ENCODE measurements around the gene BORCS6. TPM values are rescaled to one million over a fixed set of nuclear protein-coding genes. Genes with fewer than 3 reads are reported as not detected.

The BORCS6 gene
- total and polyA plus RNA-seq, 2 of the 13 experiments (the other 11 are each of a cell fraction or from before 2014, with no cell fraction given): 2.0 to 5.1 TPM

GRCh38 chr17:8212312-8213180 is 22.6 kb upstream of the BORCS6 start:
- BruUV-seq (replicated peaks): no TSS peak
- ChIA-PET POLR2A (interaction anchor here (0.7 to 6.5 kb wide), 12 partner anchors 10 to 83 kb away, joined by 3 to 105 read pairs (median 6); partner anchors contain the start of genes BORCS6, CTC1, RANGRF and SLC25A35), CTCF (ENCODE audit: low intra/inter-chr PET ratio, low total read pairs) (no interaction called here)
- FAIRE-seq: peak; percentile 98
- H3K9me3 ChIP-seq (ENCODE audit: low read length): no peaks in the 10 kb centered on the region
- H4K20me1 ChIP-seq (ENCODE audit: insufficient read depth, low read length): no peaks in the 10 kb centered on the region
- 5% methylated on average over 14 of the region's 14 CpGs for WGBS (ENCODE audit: low lambda C conversion rate)
- in situ Hi-C loops (cut with HindIII; ENCODE audit: extremely low pct_ligation_motif_present, low pct_unique_long_range_greater_than_20kb): no loop called here
- no peaks in the 10 kb centered on the region; a peak in 1 of 5 replicates for H3K27me3 ChIP-seq (ENCODE audit: control insufficient read depth in 1 of 2, insufficient read depth in 2 of 2, low read length in 2 of 2)
- H3K27ac ChIP-seq (ENCODE audit: extremely low read length, insufficient read depth, low read length): peak overlapping the region; percentile 91
- H2AFZ ChIP-seq (ENCODE audit: low read length): peak overlapping the region; percentile 13
- H3K36me3 ChIP-seq (replicated peaks in 1 of 2; ENCODE audit: control insufficient read depth in 1 of 2, insufficient read depth in 2 of 2, low read length in 2 of 2): peaks cover 0 to 4% of the 10 kb centered on the region in 2 experiments; a peak in 1 of 5 replicates
- peak overlapping the region; percentile 87 for H3K9ac ChIP-seq (ENCODE audit: insufficient read depth, low read depth, low read length)
- H3K4me1 ChIP-seq (ENCODE audit: insufficient read depth, low read length): peaks cover 45% of the 10 kb centered on the region
- peak; percentile 91 for DNase-seq (ENCODE audit: low spot score)
- H3K79me2 ChIP-seq (ENCODE audit: insufficient read depth, low read length): peaks cover 23% of the 10 kb centered on the region
- H3K4me2 ChIP-seq (ENCODE audit: low read depth, low read length): peak overlapping the region; percentile 87
- ATAC-seq: peak; percentile 71
- intact Hi-C loops (cut with micrococcal nuclease; ENCODE audit: unreplicated experiment): no loop called here
- H3K4me3 ChIP-seq (replicated peaks in 1 of 3; ENCODE audit: insufficient read depth in 1 of 3, low read depth in 2 of 3, low read length in 3 of 3): peak overlapping the region; percentile 71 to 87 (median 75); a peak in 5 of 6 replicates
- TF ChIP-seq, protein P1, sequence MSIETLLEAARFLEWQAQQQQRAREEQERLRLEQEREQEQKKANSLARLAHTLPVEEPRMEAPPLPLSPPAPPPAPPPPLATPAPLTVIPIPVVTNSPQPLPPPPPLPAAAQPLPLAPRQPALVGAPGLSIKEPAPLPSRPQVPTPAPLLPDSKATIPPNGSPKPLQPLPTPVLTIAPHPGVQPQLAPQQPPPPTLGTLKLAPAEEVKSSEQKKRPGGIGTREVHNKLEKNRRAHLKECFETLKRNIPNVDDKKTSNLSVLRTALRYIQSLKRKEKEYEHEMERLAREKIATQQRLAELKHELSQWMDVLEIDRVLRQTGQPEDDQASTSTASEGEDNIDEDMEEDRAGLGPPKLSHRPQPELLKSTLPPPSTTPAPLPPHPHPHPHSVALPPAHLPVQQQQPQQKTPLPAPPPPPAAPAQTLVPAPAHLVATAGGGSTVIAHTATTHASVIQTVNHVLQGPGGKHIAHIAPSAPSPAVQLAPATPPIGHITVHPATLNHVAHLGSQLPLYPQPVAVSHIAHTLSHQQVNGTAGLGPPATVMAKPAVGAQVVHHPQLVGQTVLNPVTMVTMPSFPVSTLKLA (IDR thresholded peaks at IDR 0.05): no peak
- TF ChIP-seq, protein P2, sequence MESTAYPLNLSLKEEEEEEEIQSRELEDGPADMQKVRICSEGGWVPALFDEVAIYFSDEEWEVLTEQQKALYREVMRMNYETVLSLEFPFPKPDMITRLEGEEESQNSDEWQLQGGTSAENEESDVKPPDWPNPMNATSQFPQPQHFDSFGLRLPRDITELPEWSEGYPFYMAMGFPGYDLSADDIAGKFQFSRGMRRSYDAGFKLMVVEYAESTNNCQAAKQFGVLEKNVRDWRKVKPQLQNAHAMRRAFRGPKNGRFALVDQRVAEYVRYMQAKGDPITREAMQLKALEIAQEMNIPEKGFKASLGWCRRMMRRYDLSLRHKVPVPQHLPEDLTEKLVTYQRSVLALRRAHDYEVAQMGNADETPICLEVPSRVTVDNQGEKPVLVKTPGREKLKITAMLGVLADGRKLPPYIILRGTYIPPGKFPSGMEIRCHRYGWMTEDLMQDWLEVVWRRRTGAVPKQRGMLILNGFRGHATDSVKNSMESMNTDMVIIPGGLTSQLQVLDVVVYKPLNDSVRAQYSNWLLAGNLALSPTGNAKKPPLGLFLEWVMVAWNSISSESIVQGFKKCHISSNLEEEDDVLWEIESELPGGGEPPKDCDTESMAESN (CRISPR knock-in tag; conservative IDR thresholded peaks at IDR 0.05): no peak
- no peak for TF ChIP-seq TAF15 (IDR thresholded peaks at IDR 0.05; ENCODE audit: low read depth, low read length, poor library complexity, severe bottlenecking)
- TF ChIP-seq CAMTA2 (CRISPR knock-in tag; IDR thresholded peaks at IDR 0.05; ENCODE audit: borderline replicate concordance): no peak
- TF ChIP-seq, protein P3, sequence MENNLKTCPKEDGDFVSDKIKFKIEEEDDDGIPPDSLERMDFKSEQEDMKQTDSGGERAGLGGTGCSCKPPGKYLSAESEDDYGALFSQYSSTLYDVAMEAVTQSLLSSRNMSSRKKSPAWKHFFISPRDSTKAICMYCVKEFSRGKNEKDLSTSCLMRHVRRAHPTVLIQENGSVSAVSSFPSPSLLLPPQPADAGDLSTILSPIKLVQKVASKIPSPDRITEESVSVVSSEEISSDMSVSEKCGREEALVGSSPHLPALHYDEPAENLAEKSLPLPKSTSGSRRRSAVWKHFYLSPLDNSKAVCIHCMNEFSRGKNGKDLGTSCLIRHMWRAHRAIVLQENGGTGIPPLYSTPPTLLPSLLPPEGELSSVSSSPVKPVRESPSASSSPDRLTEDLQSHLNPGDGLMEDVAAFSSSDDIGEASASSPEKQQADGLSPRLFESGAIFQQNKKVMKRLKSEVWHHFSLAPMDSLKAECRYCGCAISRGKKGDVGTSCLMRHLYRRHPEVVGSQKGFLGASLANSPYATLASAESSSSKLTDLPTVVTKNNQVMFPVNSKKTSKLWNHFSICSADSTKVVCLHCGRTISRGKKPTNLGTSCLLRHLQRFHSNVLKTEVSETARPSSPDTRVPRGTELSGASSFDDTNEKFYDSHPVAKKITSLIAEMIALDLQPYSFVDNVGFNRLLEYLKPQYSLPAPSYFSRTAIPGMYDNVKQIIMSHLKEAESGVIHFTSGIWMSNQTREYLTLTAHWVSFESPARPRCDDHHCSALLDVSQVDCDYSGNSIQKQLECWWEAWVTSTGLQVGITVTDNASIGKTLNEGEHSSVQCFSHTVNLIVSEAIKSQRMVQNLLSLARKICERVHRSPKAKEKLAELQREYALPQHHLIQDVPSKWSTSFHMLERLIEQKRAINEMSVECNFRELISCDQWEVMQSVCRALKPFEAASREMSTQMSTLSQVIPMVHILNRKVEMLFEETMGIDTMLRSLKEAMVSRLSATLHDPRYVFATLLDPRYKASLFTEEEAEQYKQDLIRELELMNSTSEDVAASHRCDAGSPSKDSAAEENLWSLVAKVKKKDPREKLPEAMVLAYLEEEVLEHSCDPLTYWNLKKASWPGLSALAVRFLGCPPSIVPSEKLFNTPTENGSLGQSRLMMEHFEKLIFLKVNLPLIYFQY (CRISPR knock-in tag; IDR thresholded peaks at IDR 0.05; ENCODE audit: borderline replicate concordance): no peak
- peak; percentile 75 for TF ChIP-seq NCOA2 (CRISPR knock-in tag; IDR thresholded peaks at IDR 0.05)
- TF ChIP-seq, protein P4, sequence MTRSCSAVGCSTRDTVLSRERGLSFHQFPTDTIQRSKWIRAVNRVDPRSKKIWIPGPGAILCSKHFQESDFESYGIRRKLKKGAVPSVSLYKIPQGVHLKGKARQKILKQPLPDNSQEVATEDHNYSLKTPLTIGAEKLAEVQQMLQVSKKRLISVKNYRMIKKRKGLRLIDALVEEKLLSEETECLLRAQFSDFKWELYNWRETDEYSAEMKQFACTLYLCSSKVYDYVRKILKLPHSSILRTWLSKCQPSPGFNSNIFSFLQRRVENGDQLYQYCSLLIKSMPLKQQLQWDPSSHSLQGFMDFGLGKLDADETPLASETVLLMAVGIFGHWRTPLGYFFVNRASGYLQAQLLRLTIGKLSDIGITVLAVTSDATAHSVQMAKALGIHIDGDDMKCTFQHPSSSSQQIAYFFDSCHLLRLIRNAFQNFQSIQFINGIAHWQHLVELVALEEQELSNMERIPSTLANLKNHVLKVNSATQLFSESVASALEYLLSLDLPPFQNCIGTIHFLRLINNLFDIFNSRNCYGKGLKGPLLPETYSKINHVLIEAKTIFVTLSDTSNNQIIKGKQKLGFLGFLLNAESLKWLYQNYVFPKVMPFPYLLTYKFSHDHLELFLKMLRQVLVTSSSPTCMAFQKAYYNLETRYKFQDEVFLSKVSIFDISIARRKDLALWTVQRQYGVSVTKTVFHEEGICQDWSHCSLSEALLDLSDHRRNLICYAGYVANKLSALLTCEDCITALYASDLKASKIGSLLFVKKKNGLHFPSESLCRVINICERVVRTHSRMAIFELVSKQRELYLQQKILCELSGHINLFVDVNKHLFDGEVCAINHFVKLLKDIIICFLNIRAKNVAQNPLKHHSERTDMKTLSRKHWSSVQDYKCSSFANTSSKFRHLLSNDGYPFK (CRISPR knock-in tag; IDR thresholded peaks at IDR 0.05; ENCODE audit: borderline replicate concordance): peak; percentile 69; the same call in 1 of the 2 replicates
- no peak for TF ChIP-seq ZFP41 (CRISPR knock-in tag; IDR thresholded peaks at IDR 0.05; ENCODE audit: borderline replicate concordance)
- no peak for TF ChIP-seq ZFYVE20 (CRISPR knock-in tag; IDR thresholded peaks at IDR 0.05; ENCODE audit: borderline replicate concordance, low read depth)

Measured in HepG2 (cell line).